GM18505 (cell line): ENCODE measurements around the gene MAP2K3.
"Not testable (repeated sequence)": the region's sequence is repeated elsewhere in the genome, so short reads cannot be mapped to it uniquely, and the experiment has no call there.

Experiments
- ATAC-seq: cut with Tn5 transposase; IDR thresholded peaks from one replicate; pipeline ENCODE4 v1.9.1; 2021; ENCODE audit not compliant: unreplicated experiment
- POLR2A ChIP-seq: IDR thresholded peaks from 4 replicates; pipeline ENCODE4 v1.6.1; 2011; ENCODE audit warnings: borderline replicate concordance; ENCODE audit not compliant: insufficient read depth, insufficient read length; ENCODE audit errors: extremely low read depth

Gene MAP2K3

GRCh38 chr17:21330436-21331160, 46.1 kb downstream of the MAP2K3 start:
- ATAC-seq: no peak
- TF ChIP-seq POLR2A: no peak

GRCh38 chr17:21336541-21337294, 52.2 kb downstream of the MAP2K3 start:
- ATAC-seq: not testable (repeated sequence)

- not testable (repeated sequence) for ATAC-seq
Measured at GRCh38 chr17:21337981-21338625, 53.6 kb downstream of the MAP2K3 start.

- ATAC-seq: no peak
- TF ChIP-seq POLR2A: no peak
Measured at GRCh38 chr17:21339011-21339410, 54.5 kb downstream of the MAP2K3 start.

- ATAC-seq: not testable (repeated sequence)
Measured at GRCh38 chr17:21339571-21339970, 55.1 kb downstream of the MAP2K3 start.

- ATAC-seq: not testable (repeated sequence)
Measured at GRCh38 chr17:21340407-21340806, 55.9 kb downstream of the MAP2K3 start.

- ATAC-seq: not testable (repeated sequence)
Measured at GRCh38 chr17:21341279-21341678, 56.8 kb downstream of the MAP2K3 start.

GRCh38 chr17:21341925-21342540, 57.5 kb downstream of the MAP2K3 start:
- ATAC-seq: not testable (repeated sequence)

- not testable (repeated sequence) for ATAC-seq
Measured at GRCh38 chr17:21343061-21343949, 58.8 kb downstream of the MAP2K3 start.

- ATAC-seq: not testable (repeated sequence)
Measured at GRCh38 chr17:21344801-21345200, 60.3 kb downstream of the MAP2K3 start.

- ATAC-seq: no peak
- TF ChIP-seq POLR2A: no peak
Measured at GRCh38 chr17:21345236-21345635, 60.7 kb downstream of the MAP2K3 start.

GRCh38 chr17:21346107-21346506, 61.6 kb downstream of the MAP2K3 start:
- ATAC-seq: not testable (repeated sequence)

- ATAC-seq: not testable (repeated sequence)
Measured at GRCh38 chr17:21346651-21347250, 62.2 kb downstream of the MAP2K3 start.

- not testable (repeated sequence) for ATAC-seq
Measured at GRCh38 chr17:21347660-21348059, 63.1 kb downstream of the MAP2K3 start.

- ATAC-seq: peak; percentile 67
Measured at GRCh38 chr17:21348081-21348925, 63.8 kb downstream of the MAP2K3 start.

GRCh38 chr17:21348926-21349261, 64.4 kb downstream of the MAP2K3 start:
- ATAC-seq: not testable (repeated sequence)

GRCh38 chr17:21349358-21350050, 65.0 kb downstream of the MAP2K3 start:
- not testable (repeated sequence) for ATAC-seq

GRCh38 chr17:21350495-21350894, 66.0 kb downstream of the MAP2K3 start:
- ATAC-seq: not testable (repeated sequence)
